WTC11 (cell line): ENCODE measurements around the gene NPAS3. TPM values are rescaled to one million over a fixed set of nuclear protein-coding genes. Genes with fewer than 3 reads are reported as not detected.

Experiments
- ATAC-seq: fragments of 200-7000 bp; cut with Tn5 transposase; 2 replicates; pipeline ENCODE4 v1.10.0; 2021; ENCODE audit warnings: mild to moderate bottlenecking, moderate library complexity
- CTCF ChIA-PET: fragments of 300-600 bp; sonication (Branson Sonifier 250); formaldehyde crosslinking; loops from one replicate; lab custom pipeline; 2021; ENCODE audit warnings: antibody characterized with exemption; lab: Charles Lee
- POLR2A ChIA-PET: fragments of 350-600 bp; sonication (Branson Sonifier 250); formaldehyde crosslinking; loops from one replicate; lab custom pipeline; 2021; ENCODE audit warnings: antibody characterized with exemption; lab: Charles Lee
- DNase-seq: peaks from one replicate; pipeline ENCODE4 v3.0.0; 2021; ENCODE audit warnings: low spot score
- H3K27ac Mint-ChIP-seq: 2 replicates; pipeline ENCODE4 v1.8.0; 2021; ENCODE audit warnings: mixed read lengths
- H3K27me3 Mint-ChIP-seq: 2 replicates; pipeline ENCODE4 v1.8.0; 2021; ENCODE audit warnings: low read depth, mild to moderate bottlenecking, moderate library complexity, mixed read lengths
- H3K36me3 Mint-ChIP-seq: 2 replicates; pipeline ENCODE4 v1.8.0; 2021; ENCODE audit warnings: mixed read lengths
- H3K4me1 Mint-ChIP-seq: 2 replicates; pipeline ENCODE4 v1.8.0; 2022; ENCODE audit warnings: mixed read lengths
- H3K4me3 Mint-ChIP-seq: 2 replicates; pipeline ENCODE4 v1.8.0; 2021; ENCODE audit warnings: mild to moderate bottlenecking, moderate library complexity, mixed read lengths
- H3K9me3 Mint-ChIP-seq: 2 replicates; pipeline ENCODE4 v1.8.0; 2021; ENCODE audit warnings: mixed read lengths
- ARID4B ChIP-seq: sonication (generic); formaldehyde crosslinking; IDR thresholded peaks from 2 replicates; pipeline ENCODE4 v1.8.0; 2023; ENCODE audit warnings: missing genetic modification reagents, mild to moderate bottlenecking, borderline replicate concordance
- CREB1 ChIP-seq: sonication (generic); formaldehyde crosslinking; IDR thresholded peaks from 2 replicates; pipeline ENCODE4 v1.8.0; 2023; ENCODE audit warnings: mild to moderate bottlenecking, missing genetic modification reagents
- CTCF ChIP-seq: fragments of 200-600 bp; IDR thresholded peaks from 2 replicates; pipeline ENCODE4 v1.8.0; 2022; ENCODE audit warnings: antibody characterized with exemption
- ESRRA ChIP-seq: sonication (generic); formaldehyde crosslinking; IDR thresholded peaks from 2 replicates; pipeline ENCODE4 v1.8.1; 2022; ENCODE audit warnings: mild to moderate bottlenecking, missing genetic modification reagents, borderline replicate concordance
- FOXP1 ChIP-seq: sonication (generic); formaldehyde crosslinking; IDR thresholded peaks from 2 replicates; pipeline ENCODE4 v1.8.0; 2022; ENCODE audit warnings: missing genetic modification reagents, mild to moderate bottlenecking, moderate library complexity, borderline replicate concordance
- HMGXB4 ChIP-seq: sonication (generic); formaldehyde crosslinking; IDR thresholded peaks from 2 replicates; pipeline ENCODE4 v1.8.1; 2023; ENCODE audit warnings: mild to moderate bottlenecking, moderate library complexity, missing genetic modification reagents
- IRF1 ChIP-seq: sonication (generic); formaldehyde crosslinking; IDR thresholded peaks from 2 replicates; pipeline ENCODE4 v1.8.0; 2023; ENCODE audit warnings: missing genetic modification reagents
- IRF2 ChIP-seq: sonication (generic); formaldehyde crosslinking; IDR thresholded peaks from 2 replicates; pipeline ENCODE4 v1.8.0; 2022; ENCODE audit warnings: low read depth, missing genetic modification reagents, borderline replicate concordance
- KAT7 ChIP-seq: sonication (generic); formaldehyde crosslinking; IDR thresholded peaks from 2 replicates; pipeline ENCODE4 v1.8.1; 2023; ENCODE audit warnings: missing genetic modification reagents, mild to moderate bottlenecking, borderline replicate concordance
- MXD4 ChIP-seq: fragments of 250-450 bp; sonication (Bioruptor Pico); IDR thresholded peaks from 2 replicates; pipeline ENCODE4 v1.8.0; 2021; ENCODE audit warnings: mild to moderate bottlenecking, moderate library complexity, borderline replicate concordance
- MYBL2 ChIP-seq: sonication (generic); formaldehyde crosslinking; IDR thresholded peaks from 2 replicates; pipeline ENCODE4 v1.8.1; 2023; ENCODE audit warnings: mild to moderate bottlenecking, moderate library complexity, missing genetic modification reagents
- NFATC4 ChIP-seq: fragments of 250-450 bp; sonication (Bioruptor Pico); IDR thresholded peaks from 2 replicates; pipeline ENCODE4 v1.9.0; 2021; ENCODE audit warnings: mild to moderate bottlenecking
- OVOL2 ChIP-seq: fragments of 250-450 bp; sonication (Bioruptor Pico); IDR thresholded peaks from 2 replicates; pipeline ENCODE4 v1.9.0; 2021; ENCODE audit warnings: mild to moderate bottlenecking, borderline replicate concordance
- RELA ChIP-seq: sonication (generic); formaldehyde crosslinking; IDR thresholded peaks from 2 replicates; pipeline ENCODE4 v1.8.1; 2022; ENCODE audit warnings: missing genetic modification reagents, mild to moderate bottlenecking, borderline replicate concordance
- SMAD3 ChIP-seq: sonication (generic); formaldehyde crosslinking; IDR thresholded peaks from 2 replicates; pipeline ENCODE4 v1.8.0; 2022; ENCODE audit warnings: missing genetic modification reagents, mild to moderate bottlenecking, borderline replicate concordance
- USF2 ChIP-seq: sonication (generic); formaldehyde crosslinking; IDR thresholded peaks from 2 replicates; pipeline ENCODE4 v1.8.1; 2023; ENCODE audit warnings: mild to moderate bottlenecking, missing genetic modification reagents, moderate library complexity
- ZNF396 ChIP-seq: fragments of 250-450 bp; sonication (Bioruptor Pico); IDR thresholded peaks from 2 replicates; pipeline ENCODE4 v1.8.0; 2021; ENCODE audit warnings: mild to moderate bottlenecking, moderate library complexity, borderline replicate concordance
- ZNF423 ChIP-seq: fragments of 250-450 bp; sonication (Bioruptor Pico); IDR thresholded peaks from 2 replicates; pipeline ENCODE4 v2.1.2; 2022; ENCODE audit warnings: mild to moderate bottlenecking, moderate library complexity
- total RNA-seq: library from RNA; stranded (reverse); gene quantifications from 3 replicates; pipeline ENCODE4 v1.2.3, GENCODE V29; 2021

NPAS3 gene
- total RNA-seq, 1 experiment from 2014 or later: 3.2 TPM

GRCh38 chr14:33835261-33835655 is 896.6 kb downstream of the NPAS3 start:
- Mint-ChIP-seq H3K4me3 (no peak overlapping the region), H3K4me1 (peaks cover 22% of the 10 kb centered on the region), H3K27ac (no peak overlapping the region), H3K9me3 (0 out of 2 replicates have a peak, but pooled peaks cover 8% of the 10 kb centered on the region), H3K27me3 (no peaks in the 10 kb centered on the region; the same call in 1 of the 2 replicates), H3K36me3 (peaks cover 6% of the 10 kb centered on the region; the same call in 1 of the 2 replicates)
- ATAC-seq (no peak), DNase-seq (no peak)
- ChIA-PET CTCF (interaction anchor here (1.8 to 6.6 kb wide), 2 partner anchors 13 to 263 kb away, joined by 7 to 45 read pairs; no protein-coding TSS in a partner anchor), POLR2A (no interaction called here)
- TF ChIP-seq SMAD3 (CRISPR knock-in tag): no peak
- TF ChIP-seq OVOL2 (CRISPR knock-in tag): no peak
- no peak for TF ChIP-seq FOXP1
- no peak for TF ChIP-seq MYBL2
- no peak for TF ChIP-seq ZNF423 (CRISPR knock-in tag)
- TF ChIP-seq IRF1 (CRISPR knock-in tag): no peak
- no peak for TF ChIP-seq KAT7 (CRISPR knock-in tag)
- TF ChIP-seq ARID4B (CRISPR knock-in tag): no peak
- no peak for TF ChIP-seq RELA (CRISPR knock-in tag)
- no peak for TF ChIP-seq NFATC4
- TF ChIP-seq USF2 (CRISPR knock-in tag): no peak
- TF ChIP-seq IRF2 (CRISPR knock-in tag): no peak
- no peak for TF ChIP-seq HMGXB4 (CRISPR knock-in tag)
- TF ChIP-seq MXD4: no peak
- TF ChIP-seq ESRRA (CRISPR knock-in tag): no peak
- TF ChIP-seq ZNF396 (CRISPR knock-in tag): no peak
- no peak for TF ChIP-seq CTCF
- TF ChIP-seq CREB1: no peak
